GM20431 (cell line): ENCODE results near the gene GLS.

Experiments
- in situ Hi-C: fragments of 300-500 bp; cut with MseI, MboI; formaldehyde crosslinking; loops from one replicate; pipeline ENCODE4 v1.15.0; 2020; ENCODE audit warnings: low sequenced_read_pairs; ENCODE audit not compliant: unreplicated experiment

GLS gene

DNA sequence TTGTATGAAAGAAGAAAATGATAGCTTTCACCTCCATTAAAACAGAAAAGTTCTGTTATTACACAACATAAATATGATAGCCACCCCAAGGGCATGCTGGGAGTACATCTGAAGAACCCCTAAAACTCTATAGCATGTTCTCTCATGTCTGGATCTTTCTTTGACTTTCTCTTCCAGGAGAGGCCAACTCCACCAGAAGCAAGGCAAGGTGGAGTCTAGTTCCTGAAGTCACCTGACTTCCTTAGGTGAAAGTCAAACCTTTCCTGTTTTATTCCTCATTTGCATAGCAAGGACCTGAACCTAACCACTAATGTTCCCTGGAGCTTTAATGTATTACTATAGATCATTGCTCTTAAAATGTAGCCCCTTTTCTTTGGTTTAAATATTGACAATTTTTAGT is 127.7 kb downstream of the GLS start:
- in situ Hi-C loops = no loop called here

DNA sequence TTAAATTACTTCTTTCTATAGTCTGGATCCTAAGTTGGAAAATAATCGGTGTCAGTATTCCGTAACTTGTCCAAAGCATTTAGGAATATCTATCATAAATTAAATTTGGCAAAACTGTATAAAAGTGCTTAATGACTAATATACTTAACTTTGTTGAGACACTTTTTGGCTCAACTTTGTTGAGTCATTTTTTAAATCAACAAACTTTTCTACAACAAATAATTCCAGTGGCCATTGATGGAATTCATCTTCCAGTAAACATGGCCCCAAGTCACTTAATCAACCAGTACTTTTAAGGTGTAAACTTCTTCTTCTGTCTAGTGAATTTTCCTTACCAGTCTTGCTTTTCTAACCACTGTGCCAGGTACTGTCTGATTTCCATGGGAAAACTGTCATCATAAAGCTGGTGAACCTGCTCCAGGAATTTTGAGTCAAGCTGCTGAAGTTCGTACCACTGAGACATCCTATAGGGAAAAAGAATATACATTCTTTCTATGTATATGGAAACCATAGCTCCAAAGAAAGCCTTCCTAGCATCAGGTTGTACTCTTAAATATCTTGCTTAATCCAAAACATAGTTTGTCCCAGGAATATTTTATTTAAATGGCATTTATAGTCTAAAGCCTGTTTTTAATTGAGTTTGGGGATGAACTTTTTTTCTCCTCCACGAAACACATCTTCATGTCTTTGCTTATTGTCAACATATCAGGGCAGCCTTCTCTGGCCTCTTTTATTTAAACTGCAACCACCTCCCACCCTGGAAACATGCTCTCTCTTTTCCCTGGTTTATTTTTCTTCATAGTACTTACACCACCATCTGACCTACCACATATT is 129.1 kb downstream of the GLS start:
- in situ Hi-C loops = no loop called here

DNA sequence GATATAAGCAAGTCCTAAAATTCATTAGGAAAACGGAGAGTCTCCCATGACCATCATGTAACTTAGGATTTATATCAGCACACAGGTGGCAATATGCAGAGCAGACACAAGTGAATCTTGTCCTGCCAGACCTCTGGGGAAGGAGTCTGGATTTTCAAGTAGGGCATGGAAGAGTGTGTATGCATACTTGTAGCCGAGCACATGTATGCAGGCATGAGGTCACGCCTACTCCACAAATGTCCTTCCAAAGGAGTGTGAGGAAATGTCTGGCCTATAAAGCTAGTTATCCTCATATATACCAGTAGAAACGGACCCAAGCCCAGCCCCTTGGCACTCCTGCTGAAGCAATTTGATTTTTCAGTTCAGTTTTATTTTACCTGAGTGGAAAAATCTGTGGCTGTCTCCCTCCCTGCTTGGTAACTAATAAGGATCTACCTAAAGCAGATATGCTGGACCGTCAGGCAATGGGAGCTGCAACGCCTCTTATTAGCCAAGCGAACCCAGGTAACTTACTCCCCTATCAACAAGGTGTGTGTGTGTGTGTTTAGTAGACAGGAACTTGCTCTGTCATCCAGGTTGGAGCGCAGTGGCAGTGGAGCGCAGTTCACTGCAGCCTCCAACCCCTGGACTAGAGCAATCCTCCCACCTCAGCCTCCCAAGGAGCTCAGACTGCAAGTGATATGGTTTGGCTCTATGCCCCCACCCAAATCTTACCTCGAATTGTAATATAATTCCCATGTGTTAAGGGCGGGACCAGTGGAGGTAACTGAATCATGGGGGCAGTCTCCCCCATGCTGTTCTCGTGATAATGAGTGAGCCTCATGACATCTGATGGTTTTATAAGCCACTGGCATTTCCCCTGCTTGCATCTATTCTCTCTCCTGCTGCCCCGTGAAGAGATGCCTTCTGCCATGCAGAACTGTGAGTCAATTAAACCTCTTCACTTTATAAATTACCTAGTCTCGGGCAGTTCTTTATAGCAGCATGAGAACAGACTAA is 130.6 kb downstream of the GLS start:
- in situ Hi-C loops = no loop called here

DNA sequence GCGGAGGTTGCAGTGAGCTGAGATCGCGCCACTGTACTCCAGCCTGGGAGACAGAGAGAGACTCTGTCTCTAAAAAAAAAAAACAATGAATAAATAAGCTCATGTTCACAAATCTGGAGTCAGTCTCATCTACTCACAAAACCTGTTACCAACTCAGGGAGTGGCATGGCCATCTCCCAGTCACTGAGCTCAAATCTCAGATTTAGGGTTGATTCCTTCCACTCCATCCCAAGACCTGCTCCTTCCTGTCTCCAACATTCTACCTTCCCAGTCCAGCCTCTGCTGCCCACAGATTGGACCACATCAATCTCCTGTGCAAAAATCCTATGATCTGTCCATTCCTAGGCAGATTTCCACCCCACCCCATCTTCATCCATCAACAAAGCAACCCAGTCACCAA is 131.7 kb downstream of the GLS start:
- in situ Hi-C loops = no loop called here

DNA sequence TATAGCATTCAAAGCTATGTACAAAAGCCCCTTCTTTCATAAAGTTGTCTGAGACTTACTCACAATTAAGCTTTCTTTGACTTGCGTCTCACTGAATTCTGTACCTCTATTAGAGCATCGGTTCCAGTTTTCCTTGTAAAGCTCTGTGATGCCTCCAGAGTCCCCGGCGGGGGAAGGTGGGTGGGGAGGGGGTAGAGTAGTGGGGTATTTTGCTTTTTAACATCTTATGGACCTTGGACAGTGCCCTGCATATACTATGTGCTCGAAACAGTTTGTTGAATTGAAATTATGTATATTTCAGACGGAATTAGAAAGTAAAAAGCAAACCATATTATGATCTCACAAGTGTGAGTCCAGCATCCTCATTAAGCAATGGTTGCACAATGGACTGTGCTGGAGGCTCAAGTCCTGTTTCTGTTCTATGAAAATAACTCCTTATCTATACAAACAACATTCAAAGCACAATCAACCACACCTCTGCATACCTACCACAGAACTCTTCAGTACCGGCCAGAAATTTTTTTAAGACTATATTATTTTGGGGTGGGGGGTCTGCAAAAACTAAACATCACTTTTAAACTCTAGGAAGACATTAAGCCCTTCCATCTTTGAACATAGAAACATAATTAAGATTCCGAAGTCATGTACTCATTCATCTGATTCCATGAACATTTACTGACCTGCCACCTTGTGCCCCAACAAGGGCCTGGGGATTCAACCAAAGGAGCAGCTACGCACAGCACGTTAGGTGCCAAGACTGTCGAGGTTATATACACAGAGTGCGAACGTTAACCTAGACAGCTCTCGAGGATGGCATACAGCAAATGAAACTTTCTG is 132.4 kb downstream of the GLS start:
- in situ Hi-C loops = no loop called here

DNA sequence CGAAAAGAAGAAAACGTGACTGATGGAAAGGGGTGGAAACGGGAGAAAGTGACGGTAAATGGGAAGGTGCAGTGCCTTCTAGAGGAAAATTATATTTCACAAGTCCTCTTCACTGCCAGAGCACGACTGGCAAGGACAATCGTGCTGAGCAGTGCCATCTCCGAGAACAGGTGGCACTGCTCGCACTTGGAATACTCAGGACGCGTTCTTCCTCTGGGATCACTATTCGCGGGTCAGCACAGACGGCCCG is 133.0 kb downstream of the GLS start:
- in situ Hi-C loops = no loop called here

DNA sequence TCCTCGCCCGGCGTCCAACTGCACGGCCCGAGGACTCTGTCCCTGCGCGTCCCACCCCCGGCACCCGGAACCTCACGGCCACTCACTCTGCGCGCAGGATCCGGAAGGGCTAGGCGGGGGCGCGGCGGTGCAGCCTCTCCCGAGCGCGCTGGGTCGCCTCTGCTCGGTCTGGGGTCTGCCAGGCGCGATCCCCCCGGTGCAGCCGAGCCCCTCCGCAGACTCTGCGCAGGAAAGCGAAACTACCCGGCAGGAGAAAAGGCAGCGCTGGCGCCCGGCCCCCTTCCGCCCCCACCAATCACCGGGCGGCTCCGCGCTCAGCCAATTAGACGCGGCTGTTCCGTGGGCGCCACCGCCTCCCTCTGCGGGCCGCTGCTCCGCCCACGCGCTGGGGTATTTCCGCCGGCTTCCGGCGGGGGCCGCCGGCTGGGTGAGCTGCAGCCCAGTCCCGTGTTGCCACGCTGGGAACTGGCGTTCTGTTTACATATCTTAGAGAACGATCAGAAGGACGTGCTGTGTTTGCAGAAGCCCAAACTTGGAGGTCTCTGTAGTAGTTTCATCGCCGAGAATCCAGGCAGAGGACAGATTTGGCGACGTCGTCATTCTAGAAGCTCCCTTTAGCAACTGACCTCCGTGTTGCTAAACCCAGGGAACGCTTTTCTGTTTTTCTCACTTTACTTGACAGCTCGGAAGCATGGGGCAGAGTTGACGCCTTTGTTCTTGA is 133.5 kb downstream of the GLS start, which contains the start of gene STAT1:
Gene STAT1, minus strand, starts transcription at position 240 of the 721 bp plus-strand sequence. CDS start 4,168 bp downstream, outside the sequence.
- in situ Hi-C loops = no loop called here

DNA sequence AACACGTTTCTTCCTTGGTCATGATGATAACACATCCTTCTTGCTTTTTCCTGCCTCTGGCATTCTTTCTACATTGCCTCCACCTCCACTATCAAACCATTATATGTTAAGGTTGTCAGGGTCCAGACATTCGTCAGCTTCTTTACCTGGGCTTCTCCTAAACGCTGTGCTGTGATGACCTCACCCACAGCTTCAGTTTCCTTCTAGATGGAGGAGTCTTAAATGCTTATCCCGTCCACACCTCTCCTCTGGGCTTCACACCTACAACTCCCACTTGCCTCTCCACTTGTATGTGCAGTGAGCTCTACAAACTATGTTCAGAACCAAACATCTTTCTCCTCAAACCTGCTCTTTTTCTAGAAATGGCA is 134.0 kb downstream of the GLS start:
- in situ Hi-C loops = no loop called here
